IPS-NIHi7 (cell line): Measurements from ENCODE around the gene GRM4.

ENCODE experiments used
- DNase-seq: peaks from one replicate; pipeline ENCODE4 v3.0.0; 2012; ENCODE audit warnings: mixed read lengths; ENCODE audit errors: extremely low spot score

The GRM4 gene

GRCh38 chr6:33995309-33996119 is 150.4 kb downstream of the GRM4 start:
- DNase-seq: no peak

GRCh38 chr6:33994472-33995308 is 151.2 kb downstream of the GRM4 start:
- DNase-seq: no peak

- no peak for DNase-seq
Measured at GRCh38 chr6:33993653-33994471, 152.0 kb downstream of the GRM4 start.

- peak; percentile 9 for DNase-seq
Measured at GRCh38 chr6:33993091-33993490, 152.8 kb downstream of the GRM4 start.

DNA sequence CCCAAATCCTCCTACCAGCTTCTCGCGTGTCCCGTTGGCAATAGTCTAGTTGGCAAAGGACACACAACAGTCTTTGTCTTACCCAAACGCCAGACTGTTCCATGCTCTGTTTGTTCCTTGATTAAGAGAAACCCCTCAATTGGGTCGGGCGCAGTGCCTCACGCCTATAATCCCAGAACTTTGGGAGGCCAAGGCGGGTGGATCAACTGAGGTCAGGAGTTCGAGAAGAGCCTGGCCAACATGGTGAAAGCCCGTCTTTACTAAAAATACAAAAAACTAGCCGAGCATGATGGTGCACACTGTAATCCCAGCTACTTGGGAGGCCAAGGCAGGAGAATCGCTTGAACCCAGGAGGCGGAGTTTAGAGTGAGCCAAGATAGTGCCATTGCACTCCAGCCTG is 153.7 kb downstream of the GRM4 start:
- no peak for DNase-seq

GRCh38 chr6:33991610-33992009 is 154.3 kb downstream of the GRM4 start:
- no peak for DNase-seq

DNA sequence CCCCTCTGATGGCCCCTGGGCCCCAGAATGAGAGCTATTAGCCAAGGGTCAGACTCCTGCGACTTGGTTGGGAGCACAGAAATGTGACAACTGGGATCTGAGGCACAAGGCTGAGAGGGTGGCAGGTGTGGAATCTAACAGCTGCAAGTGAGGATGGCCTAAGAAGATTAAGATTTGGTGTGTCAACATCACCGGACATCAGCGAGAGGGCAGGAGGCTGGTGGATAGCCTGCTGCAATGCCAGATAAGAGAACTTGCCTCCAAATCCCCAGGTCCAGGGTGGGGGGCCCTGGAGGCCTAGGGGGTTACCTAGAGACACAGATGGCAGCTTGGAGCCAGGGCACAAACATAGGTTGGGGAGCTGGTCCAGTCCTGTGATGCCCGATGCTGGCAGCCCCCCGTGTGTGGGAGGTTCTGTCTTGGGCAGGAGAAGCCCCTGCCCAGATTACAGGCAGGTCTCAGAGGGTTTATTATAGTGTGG is 155.8 kb downstream of the GRM4 start:
- peak; percentile 10 for DNase-seq

GRCh38 chr6:33989016-33989854 is 156.7 kb downstream of the GRM4 start:
- peak; percentile 4 for DNase-seq

- peak; percentile 23 for DNase-seq
Measured at GRCh38 chr6:33988121-33989015, 157.5 kb downstream of the GRM4 start.

- peak; percentile 3 for DNase-seq
Measured at GRCh38 chr6:33987531-33988021, 158.3 kb downstream of the GRM4 start.

GRCh38 chr6:33985947-33986346 is 159.9 kb downstream of the GRM4 start:
- DNase-seq: no peak

- no peak for DNase-seq
Measured at GRCh38 chr6:33985313-33985751, 160.6 kb downstream of the GRM4 start.

- no peak for DNase-seq
Measured at GRCh38 chr6:33984466-33985312, 161.2 kb downstream of the GRM4 start.

DNA sequence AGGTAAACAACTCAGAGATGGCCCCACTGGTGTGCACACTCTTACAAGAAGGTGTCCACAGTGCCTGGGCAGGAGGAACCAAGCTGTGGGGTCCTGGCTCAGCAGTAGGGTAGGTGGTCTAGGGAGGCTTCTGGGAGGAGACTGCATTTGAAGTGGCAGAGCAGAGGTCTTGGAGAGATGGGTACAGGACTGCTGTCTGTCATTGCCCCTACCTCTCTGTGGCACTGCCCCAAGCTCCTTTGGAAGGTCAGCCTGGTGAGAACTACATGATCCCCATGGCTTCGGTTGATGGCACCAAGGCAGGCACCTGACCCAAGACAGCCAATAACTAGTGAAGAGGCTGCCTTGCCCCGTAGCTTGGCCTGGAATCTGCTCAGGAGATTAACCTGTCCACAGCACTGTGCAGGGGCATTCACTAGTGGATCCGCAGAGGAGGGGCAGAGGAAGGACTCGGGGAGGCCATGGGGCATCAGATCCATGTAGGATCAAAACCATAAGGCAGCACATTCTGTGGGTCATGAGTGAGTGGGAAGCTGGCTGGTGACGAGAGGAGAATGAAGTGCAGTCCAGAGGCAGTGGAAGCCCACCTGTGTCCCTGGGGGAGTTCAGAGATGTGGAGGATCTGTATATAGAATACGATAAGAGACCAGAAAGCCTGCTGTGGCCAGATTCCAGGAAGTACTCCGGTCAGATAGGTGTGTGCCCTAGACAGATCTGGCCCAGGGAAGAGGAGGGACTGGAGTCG is 162.0 kb downstream of the GRM4 start:
- no peak for DNase-seq

DNA sequence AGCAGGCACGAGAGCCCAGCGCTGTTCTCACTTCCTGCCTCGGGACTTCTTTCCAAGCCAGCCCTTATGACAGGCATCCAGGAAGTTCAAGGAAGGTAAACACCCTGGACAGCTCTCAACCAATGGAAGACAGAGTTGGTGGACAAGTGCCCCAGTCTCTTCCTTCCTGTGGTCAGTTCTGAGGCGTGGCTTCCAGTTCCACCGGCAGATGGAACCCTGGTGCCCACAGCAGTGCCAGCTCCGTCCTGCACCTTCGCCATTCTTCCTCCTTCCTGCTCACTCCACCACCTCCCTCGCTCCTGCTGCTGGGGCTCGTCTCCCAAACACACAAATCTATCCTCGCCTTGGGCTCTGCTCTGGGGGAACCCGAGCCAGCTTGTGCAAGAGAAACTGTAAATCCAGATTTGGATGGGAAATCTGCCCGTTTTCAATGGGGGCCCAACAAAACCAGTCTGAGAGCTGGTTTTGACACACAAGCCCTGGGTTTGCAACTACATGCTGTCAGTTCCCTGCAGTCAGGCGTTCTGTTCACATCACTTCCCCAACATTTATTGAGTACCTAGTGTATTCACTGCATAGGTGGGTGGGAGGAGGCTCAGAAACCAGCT is 162.7 kb downstream of the GRM4 start:
- DNase-seq: no peak

GRCh38 chr6:33981861-33982260 is 164.0 kb downstream of the GRM4 start:
- DNase-seq: no peak

DNA sequence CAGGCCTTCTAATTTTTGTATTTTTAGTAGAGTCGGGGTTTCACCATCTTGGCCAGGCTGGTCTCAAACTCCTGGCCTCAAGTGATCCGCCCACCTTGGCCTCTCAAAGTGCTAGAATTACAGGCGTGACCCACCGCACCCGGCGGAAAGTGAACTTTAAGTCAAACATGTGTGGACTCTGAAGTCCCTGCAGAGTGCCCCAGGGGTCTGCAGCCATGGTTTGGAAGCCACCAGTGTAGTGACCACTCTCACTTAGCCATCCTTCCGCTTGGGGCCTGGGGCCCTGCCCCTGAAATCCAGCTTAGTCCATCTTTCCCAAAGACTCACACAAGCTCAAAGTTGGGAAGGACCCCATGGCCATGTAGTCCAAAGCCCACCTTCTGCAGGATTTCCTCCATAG is 164.5 kb downstream of the GRM4 start:
- no peak for DNase-seq
